Measurements from ENCODE around the gene MEPE. TPM values are rescaled to one million over a fixed set of nuclear protein-coding genes. Genes with fewer than 3 reads are reported as not detected.

Gene MEPE
- total and polyA plus RNA-seq, 2 experiments from 2014 or later: not detected

- WGBS, 2 experiments (ENCODE audit: low coverage in 1 of 2, low lambda C conversion rate in 2 of 2, missing lambda C conversion rate in 2 of 2): 82 to 83% methylated on average over 2 of the region's 2 CpGs
- no peaks in the 10 kb centered on the region for H3K9me2 ChIP-seq (ENCODE audit: insufficient read depth)
- 0 out of 2 replicates have a peak, but pooled peaks cover 11% of the 10 kb centered on the region for H3K4me1 ChIP-seq (ENCODE audit: insufficient read depth)
- no peak for TF ChIP-seq EZH2phosphoT487 (IDR thresholded peaks at IDR 0.05; ENCODE audit: insufficient read depth, low read depth)
- no peak for DNase-seq
- H3K4me2 ChIP-seq (ENCODE audit: unreplicated experiment): no peak overlapping the region
- H3K9me3 ChIP-seq (ENCODE audit: low read depth): no peaks in the 10 kb centered on the region
- H3K36me3 ChIP-seq (ENCODE audit: low read depth): no peaks in the 10 kb centered on the region
- in situ Hi-C loops (cut with MboI): loop anchor here (25.0 kb wide), 1 partner anchor 497 kb away; no protein-coding TSS in a partner anchor
- H3K27me3 ChIP-seq (replicated peaks; ENCODE audit: insufficient read depth): no peaks in the 10 kb centered on the region
- H3K9ac ChIP-seq: no peak overlapping the region
- peak overlapping the region; percentile 9 for H2AFZ ChIP-seq
- H3K4me3 ChIP-seq: no peak overlapping the region
- H4K20me1 ChIP-seq (ENCODE audit: insufficient read depth): no peaks in the 10 kb centered on the region
- no peaks in the 10 kb centered on the region for H3K79me2 ChIP-seq (ENCODE audit: insufficient read depth)
- no peak overlapping the region for H3K27ac ChIP-seq
- H3F3A ChIP-seq (ENCODE audit: insufficient read depth): no peaks in the 10 kb centered on the region
These were observed 1.6 kb downstream of the MEPE start for GRCh38 chr4:87834401-87834800.

- H2AFZ ChIP-seq: peak overlapping the region; percentile 9
- 91 to 100% methylated on average over 2 of the region's 2 CpGs for WGBS, 2 experiments (ENCODE audit: low coverage in 1 of 2, low lambda C conversion rate in 2 of 2, missing lambda C conversion rate in 2 of 2)
- in situ Hi-C loops (cut with MboI): loop anchor here (5.0 to 25.0 kb wide), 2 partner anchors 153 to 498 kb away; no protein-coding TSS in a partner anchor
These were observed 2.4 kb downstream of the MEPE start for GRCh38 chr4:87835197-87835596.

DNA sequence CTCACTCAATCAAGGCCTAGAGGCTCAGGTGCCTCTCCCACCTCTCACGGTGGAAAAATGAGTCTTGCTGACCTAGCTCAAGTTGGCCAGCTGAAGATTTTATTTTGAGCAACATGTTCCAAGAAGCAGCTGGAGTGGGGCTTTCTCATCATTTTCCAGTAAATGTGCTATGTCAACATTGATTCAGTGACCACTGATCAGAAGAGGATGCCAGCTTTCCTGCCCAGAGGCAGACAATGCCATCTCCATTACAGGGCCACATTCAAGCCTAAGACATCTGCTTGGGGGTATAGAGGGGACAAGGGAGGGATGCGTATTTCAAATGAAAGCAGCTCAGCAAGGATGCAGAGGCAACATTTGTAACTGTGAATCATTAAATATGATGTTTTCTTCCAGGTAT, 3.0 kb downstream of the MEPE start:
- no peak for TF ChIP-seq EZH2 (IDR thresholded peaks at IDR 0.05; ENCODE audit: insufficient read depth, poor library complexity, severe bottlenecking)
- H3K4me1 ChIP-seq (ENCODE audit: insufficient read depth): 0 out of 2 replicates have a peak, but pooled peaks cover 11% of the 10 kb centered on the region
- no peaks in the 10 kb centered on the region for H3K9me3 ChIP-seq (ENCODE audit: low read depth)
- H3K36me3 ChIP-seq (ENCODE audit: low read depth): no peaks in the 10 kb centered on the region
- H3K4me2 ChIP-seq (ENCODE audit: unreplicated experiment): no peak overlapping the region
- H3K4me3 ChIP-seq: no peak overlapping the region
- H2AFZ ChIP-seq: no peak overlapping the region
- H3F3A ChIP-seq (ENCODE audit: insufficient read depth): no peaks in the 10 kb centered on the region
- DNase-seq: no peak
- H4K20me1 ChIP-seq (ENCODE audit: insufficient read depth): no peaks in the 10 kb centered on the region
- no peak overlapping the region for H3K27ac ChIP-seq
- 100% methylated on average over 2 of the region's 2 CpGs for WGBS, 2 experiments (ENCODE audit: low coverage in 1 of 2, low lambda C conversion rate in 2 of 2, missing lambda C conversion rate in 2 of 2)
- no peaks in the 10 kb centered on the region for H3K9me2 ChIP-seq (ENCODE audit: insufficient read depth)
- H3K79me2 ChIP-seq (ENCODE audit: insufficient read depth): no peaks in the 10 kb centered on the region
- in situ Hi-C loops (cut with MboI): loop anchor here (5.0 to 25.0 kb wide), 2 partner anchors 153 to 498 kb away; no protein-coding TSS in a partner anchor
- no peaks in the 10 kb centered on the region for H3K27me3 ChIP-seq (replicated peaks; ENCODE audit: insufficient read depth)
- H3K9ac ChIP-seq: no peak overlapping the region

More at GRCh38 chr4:87835197-87835596, 2.4 kb downstream of the MEPE start:
- H3K9me3 ChIP-seq (ENCODE audit: low read depth): no peaks in the 10 kb centered on the region
- no peak overlapping the region for H3K27ac ChIP-seq
- H3F3A ChIP-seq (ENCODE audit: insufficient read depth): no peaks in the 10 kb centered on the region
- no peak overlapping the region for H3K4me2 ChIP-seq (ENCODE audit: unreplicated experiment)
- no peak for TF ChIP-seq EZH2 (IDR thresholded peaks at IDR 0.05; ENCODE audit: insufficient read depth, poor library complexity, severe bottlenecking)
- TF ChIP-seq EZH2phosphoT487 (IDR thresholded peaks at IDR 0.05; ENCODE audit: insufficient read depth, low read depth): no peak
- peak; percentile 41 for DNase-seq
- H3K9ac ChIP-seq: no peak overlapping the region
- no peaks in the 10 kb centered on the region for H3K79me2 ChIP-seq (ENCODE audit: insufficient read depth)
- no peak overlapping the region for H3K4me3 ChIP-seq
- H3K9me2 ChIP-seq (ENCODE audit: insufficient read depth): no peaks in the 10 kb centered on the region
- H4K20me1 ChIP-seq (ENCODE audit: insufficient read depth): no peaks in the 10 kb centered on the region
- H3K27me3 ChIP-seq (replicated peaks; ENCODE audit: insufficient read depth): no peaks in the 10 kb centered on the region
- no peaks in the 10 kb centered on the region for H3K36me3 ChIP-seq (ENCODE audit: low read depth)
- H3K4me1 ChIP-seq (ENCODE audit: insufficient read depth): 0 out of 2 replicates have a peak, but pooled peaks cover 11% of the 10 kb centered on the region

DNA sequence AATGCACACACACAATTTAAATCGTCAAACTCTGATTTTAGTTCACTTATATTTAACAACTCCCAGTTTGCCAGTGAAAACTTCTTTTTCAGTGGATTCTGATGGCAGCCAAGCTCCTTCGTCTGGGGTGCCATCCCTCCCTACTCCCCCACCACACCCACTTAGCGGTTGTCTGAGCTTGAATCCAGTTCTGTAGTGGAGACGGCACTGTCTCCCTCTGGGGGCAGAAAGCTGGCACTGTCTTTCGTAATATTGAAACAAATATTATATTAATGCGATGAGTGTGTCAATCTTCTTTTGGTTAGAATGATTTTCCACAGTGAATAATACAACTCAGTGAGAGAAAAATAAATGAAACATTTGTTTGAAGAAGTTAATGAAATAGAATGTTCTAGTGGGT, 5.4 kb downstream of the MEPE start:
- no peaks in the 10 kb centered on the region for H3K9me3 ChIP-seq (ENCODE audit: low read depth)
- H4K20me1 ChIP-seq (ENCODE audit: insufficient read depth): no peaks in the 10 kb centered on the region
- WGBS, 2 experiments (ENCODE audit: low coverage in 1 of 2, low lambda C conversion rate in 2 of 2, missing lambda C conversion rate in 2 of 2): 61 to 65% methylated on average over 6 of the region's 6 CpGs
- in situ Hi-C loops (cut with MboI): loop anchor here (5.0 to 25.0 kb wide), 2 partner anchors 156 to 501 kb away; no protein-coding TSS in a partner anchor
- H3K36me3 ChIP-seq (ENCODE audit: low read depth): no peaks in the 10 kb centered on the region
- peaks cover 11% of the 10 kb centered on the region; the same call in 1 of the 2 replicates for H3K4me1 ChIP-seq (ENCODE audit: insufficient read depth)
- no peak for TF ChIP-seq EZH2phosphoT487 (IDR thresholded peaks at IDR 0.05; ENCODE audit: insufficient read depth, low read depth)
- no peak for TF ChIP-seq EZH2 (IDR thresholded peaks at IDR 0.05; ENCODE audit: insufficient read depth, poor library complexity, severe bottlenecking)
- peak; percentile 49 for DNase-seq
- no peaks in the 10 kb centered on the region for H3K9me2 ChIP-seq (ENCODE audit: insufficient read depth)
- H3K9ac ChIP-seq: no peak overlapping the region
- peaks cover 4% of the 10 kb centered on the region for H3F3A ChIP-seq (ENCODE audit: insufficient read depth)
- no peak overlapping the region for H3K4me3 ChIP-seq
- no peaks in the 10 kb centered on the region for H3K27me3 ChIP-seq (replicated peaks; ENCODE audit: insufficient read depth)
- H2AFZ ChIP-seq: no peak overlapping the region
- H3K4me2 ChIP-seq (ENCODE audit: unreplicated experiment): no peak overlapping the region
- H3K27ac ChIP-seq: no peak overlapping the region
- H3K79me2 ChIP-seq (ENCODE audit: insufficient read depth): no peaks in the 10 kb centered on the region

Data from GM23248 (cell line).